AG20443 (cell line): Measurements from ENCODE around the gene GAB2.
"Not testable (repeated sequence)": the region's sequence is repeated elsewhere in the genome, so short reads cannot be mapped to it uniquely, and the experiment has no call there.

Source experiments
- DNase-seq: peaks from one replicate; pipeline ENCODE4 v3.0.0; 2012; ENCODE audit warnings: low spot score, mixed read lengths

GAB2 gene

DNA sequence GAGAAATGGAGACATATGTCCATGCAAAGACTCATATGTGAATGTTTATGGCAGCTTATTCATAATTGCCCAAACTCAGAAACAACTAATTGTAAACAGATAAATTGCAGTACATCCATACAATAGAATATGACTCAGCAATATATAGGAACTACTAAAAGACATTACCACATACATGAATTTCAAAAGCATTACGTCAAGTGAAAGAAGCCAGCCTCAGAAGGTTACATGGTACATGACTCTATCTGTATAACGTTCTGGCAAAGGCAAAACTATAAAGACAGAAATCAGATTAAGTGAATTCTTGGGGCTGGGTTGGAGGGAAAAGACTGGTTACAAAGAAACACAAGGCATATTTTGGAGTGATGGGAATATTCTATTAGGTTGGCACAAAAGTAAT lies 236.4 kb downstream of the GAB2 start:
- no peak for DNase-seq

DNA sequence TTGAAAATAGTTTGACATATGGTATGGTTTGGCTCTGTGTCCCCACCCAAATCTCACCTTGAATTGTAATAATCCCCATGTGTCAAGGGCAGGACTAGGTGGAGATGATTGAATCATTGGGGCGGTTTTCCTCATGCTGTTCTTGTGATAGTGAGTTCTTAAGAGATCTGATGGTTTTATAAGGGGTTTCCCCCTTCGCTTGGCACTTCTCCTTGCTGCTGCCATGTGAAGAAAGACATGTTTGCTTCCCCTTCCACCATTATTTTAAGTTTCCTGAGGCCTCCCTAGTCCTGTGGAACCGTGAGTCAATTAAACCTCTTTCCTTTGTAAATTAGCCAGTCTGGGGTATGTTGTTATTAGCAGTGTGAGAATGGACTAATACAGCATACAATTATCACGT lies 236.9 kb downstream of the GAB2 start:
- DNase-seq = no peak

DNA sequence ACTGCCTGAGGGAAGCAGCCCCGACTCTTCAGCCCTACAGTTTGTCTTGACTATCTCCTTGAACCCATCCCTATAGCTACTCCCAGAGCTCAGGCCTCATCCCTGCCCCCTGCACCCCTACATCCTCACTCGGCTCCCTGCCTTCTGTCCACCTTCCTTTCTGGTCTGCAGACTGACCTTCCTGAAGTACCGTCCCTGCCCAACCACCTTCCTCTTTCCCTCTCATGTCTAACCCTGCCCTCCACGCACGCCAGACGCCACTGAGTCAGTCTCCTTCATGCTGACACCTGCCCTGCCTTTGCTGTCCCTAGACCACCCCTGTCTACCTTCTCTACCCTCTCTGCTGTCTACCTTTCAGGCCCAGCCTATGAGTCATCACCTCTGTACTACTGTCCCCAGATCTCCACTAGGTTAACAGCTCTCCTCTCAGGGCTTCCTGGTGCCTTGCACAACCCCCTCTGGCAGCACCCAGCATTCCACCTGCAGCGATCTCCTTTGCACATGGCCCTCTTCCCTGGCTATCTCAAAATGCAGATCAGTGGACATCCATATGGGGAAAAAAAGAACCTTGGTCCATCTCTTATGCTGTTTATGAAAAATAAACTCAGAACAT lies 238.1 kb downstream of the GAB2 start:
- DNase-seq = no peak

DNA sequence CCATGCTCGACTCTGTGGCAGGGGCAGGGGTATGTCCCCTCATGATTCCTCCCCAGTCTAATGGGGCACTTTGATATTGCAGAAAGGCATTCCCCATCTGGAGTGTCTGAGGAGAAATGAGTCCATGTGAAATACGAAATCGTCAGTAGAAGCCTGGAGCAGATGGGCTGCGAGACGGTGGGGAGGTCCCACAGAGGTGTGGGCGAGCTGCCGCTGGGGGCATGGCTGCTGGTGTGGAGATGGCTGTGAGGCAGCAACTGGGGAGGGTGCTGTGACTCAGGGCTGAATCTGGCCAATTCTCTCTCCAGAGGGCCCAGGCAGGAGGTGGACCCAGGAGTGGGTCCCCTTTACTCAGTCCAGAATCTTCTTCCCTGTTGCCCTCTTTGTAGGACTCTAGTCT lies 240.4 kb downstream of the GAB2 start:
- DNase-seq = no peak

DNA sequence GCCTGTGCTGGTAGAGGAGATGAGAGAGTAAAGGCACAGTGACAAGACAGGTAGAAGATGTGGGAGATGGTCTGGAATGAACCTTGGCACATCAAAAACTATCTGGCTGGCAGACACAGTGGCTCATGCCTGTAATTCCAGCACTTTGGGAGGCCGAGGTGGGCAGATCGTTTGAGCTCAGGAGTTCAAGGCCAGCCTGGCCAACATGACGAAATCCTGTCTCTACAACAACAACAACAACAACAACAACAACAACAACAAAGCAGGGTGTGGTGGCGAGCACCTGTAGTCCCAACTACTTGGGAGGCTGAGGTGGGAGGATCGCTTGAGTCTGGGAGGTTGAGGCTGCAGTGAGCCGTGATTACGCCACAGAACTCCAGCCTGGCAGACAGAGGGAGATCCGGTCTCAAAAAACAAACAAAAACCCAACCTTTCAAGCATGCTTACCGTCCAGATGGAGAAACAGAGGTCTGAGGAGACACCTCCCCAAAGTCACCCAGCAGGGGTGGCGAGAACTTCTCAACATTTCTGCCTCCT lies 240.9 kb downstream of the GAB2 start:
- no peak for DNase-seq

DNA sequence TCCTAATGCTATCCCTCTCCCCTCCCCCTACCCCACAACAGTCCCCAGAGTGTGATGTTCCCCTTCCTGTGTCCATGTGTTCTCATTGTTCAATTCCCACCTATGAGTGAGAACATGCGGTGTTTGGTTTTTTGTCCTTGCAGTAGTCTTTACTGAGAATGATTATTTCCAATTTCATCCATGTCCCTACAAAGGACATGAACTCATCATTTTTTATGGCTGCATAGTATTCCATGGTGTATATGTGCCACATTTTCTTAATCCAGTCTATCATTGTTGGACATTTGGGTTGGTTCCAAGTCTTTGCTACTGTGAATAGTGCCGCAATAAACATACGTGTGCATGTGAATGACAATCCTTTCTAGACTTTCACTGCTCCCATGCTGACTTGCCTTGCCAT lies 241.8 kb downstream of the GAB2 start:
- not testable (repeated sequence) for DNase-seq

DNA sequence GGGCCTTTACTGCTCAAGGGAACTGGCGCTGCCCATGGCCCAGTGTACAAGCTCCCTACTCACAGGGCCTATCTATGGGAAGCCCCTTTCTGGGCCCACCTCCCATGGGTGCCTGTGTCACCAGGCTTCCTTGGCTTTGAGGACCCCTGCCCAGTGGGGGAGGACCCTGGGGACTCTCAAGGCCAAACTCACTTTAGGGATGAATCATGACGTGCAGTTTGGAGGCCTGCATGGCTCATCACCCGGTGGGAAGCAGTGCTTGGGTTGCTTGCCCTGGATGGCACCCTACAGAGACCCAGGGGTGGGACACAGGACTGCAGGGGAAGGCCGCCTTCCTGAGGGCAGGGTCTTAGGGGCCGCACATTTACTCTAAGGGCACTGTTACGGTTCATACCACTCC lies 245.7 kb downstream of the GAB2 start:
- no peak for DNase-seq

DNA sequence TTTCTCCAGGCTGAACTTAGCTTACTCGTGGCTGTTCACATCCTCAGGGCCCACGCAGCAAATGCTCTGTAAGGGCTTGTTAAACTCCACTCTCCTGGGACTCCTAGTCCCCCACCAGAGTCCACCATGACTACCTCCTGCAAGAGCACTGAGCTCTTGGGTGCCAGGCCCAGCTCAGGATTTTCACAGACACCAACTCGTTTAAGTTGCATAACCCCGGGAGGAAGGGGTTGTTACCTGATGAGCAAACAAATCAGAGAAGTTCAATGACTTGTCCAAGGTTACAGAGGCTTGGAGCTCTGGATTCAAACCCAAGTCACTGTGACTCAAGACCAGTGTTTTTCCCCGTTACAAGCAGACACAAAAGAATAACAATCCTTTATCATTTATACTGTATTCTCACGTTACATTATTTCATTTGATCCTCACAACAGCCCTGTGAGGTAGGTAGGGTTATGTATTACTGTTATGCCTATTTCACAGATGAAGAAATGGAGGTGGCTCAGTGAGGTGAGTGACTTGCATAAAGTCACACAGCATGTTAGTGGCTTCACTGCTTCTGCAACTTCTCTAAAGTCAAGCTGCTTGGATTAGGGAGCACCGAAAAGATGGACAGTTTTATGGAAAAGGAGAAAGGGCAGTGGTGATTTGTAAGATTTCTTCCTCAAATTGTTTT lies 246.6 kb downstream of the GAB2 start:
- no peak for DNase-seq

DNA sequence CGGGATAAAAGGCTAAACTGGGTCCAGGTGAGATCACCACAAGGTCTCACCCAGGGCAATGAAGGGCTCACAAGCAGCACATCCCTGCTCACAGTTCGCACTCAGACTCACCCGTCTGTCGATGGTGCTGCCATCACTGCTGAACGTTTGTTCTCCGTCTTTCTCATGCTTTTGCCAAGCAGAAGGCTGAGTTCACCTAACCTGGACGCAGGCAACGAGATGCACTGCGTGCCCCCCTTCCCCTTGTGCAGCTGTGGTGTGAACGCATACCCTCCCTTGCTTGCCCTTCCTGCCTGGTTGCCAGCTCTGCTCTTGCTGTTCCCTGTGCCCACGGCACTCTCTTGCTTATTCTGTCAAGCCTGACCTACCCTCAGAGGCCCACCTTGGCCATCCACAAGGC lies 247.2 kb downstream of the GAB2 start:
- no peak for DNase-seq

DNA sequence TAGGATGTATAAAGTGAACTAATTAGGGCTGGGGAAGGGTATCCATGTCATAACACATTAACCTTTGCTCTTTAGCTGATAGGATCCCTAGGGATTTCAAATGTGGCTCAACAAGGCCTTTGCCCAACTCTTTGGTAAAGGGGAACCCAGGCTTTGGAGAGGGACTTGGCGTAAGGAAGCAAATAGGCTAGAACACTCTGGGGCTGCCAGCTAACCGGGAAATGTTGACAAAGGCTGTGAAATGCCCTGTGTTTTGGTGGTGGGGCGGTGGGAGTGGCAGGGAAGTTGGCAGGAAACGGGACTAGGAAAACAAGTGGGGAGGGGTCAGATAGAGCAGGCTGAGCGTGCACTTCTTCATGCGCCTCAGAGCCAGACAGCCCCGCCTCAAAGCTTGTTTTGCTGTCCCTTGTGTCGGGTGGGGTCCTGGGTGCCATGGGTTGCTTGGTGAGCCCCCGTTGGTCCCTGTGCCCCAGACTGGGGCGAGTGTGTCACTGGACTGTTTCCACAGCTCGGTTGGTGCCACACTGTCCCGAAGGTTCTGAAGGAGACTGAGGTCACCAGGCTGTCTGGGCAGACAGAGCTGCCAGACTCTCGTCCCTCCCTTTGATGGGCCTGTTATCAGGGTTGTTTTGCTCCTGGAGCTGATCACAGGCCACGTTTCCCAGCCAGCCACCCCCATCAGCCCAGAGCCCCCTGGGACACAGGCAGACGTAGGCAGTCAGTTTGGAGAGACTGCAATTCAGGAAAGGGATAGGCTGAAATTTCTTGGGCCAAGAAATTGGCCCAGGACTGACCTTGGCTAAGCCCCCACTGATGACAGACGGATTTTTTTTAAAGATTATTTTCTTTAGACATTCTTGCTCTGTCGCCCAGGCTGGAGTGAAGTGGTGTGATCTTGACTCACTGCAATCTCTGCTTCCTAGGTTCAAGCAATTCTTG lies 248.8 kb downstream of the GAB2 start:
- peak; percentile 94 for DNase-seq

DNA sequence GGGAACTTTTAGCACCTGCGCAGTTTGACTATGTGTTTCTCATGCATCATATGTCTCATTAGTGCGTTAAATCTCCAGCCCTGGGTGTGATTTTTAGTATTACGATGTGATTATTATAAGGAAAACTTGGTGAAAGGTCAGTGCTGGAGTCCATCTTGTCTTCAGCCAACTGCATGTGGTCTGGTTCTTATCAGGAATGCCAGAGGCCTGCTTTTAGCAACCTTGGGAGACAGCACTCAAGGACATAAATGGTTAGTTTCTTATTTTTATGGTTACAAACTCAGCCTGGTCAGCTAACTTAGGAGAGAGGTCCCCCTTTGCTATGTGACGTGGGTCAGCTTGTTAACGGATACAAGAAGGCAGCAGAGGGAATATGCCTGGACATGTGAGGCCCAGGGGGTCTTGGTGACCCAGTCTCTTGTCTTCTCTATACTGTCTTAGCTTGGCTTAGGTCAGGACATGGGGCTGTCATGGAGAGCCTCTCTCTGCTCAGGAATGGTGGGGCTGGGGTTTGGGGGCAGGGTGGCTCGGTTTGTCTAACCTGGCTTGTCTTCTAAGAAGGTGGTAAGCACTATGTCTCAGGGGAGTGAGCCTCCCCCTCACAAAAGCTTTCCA lies 250.7 kb downstream of the GAB2 start:
- no peak for DNase-seq
